ENCODE data around the gene VDR.

Gene VDR

DNA sequence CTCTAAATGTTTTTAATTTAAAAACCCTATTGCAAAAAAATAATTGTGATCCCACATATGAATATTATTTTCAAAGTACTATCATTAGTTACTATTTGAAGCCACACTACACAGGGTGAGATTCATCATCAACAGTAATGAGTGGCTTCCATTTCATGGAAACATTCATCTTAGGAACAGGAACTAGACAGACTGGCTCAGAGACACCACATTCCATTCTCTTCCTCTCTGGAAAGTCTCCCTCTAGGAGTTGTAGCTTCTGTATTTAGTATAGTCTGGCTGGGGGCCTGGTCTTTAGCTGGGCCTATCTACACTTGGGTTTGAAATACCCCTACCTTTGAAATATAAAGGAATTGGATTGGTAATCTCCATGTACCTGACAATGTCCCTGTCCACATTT lies 6.2 kb upstream of the VDR start:
- TF ChIP-seq EZH2phosphoT487 (IDR thresholded peaks at IDR 0.05; ENCODE audit: borderline replicate concordance): no peak
- TF ChIP-seq, protein P1, sequence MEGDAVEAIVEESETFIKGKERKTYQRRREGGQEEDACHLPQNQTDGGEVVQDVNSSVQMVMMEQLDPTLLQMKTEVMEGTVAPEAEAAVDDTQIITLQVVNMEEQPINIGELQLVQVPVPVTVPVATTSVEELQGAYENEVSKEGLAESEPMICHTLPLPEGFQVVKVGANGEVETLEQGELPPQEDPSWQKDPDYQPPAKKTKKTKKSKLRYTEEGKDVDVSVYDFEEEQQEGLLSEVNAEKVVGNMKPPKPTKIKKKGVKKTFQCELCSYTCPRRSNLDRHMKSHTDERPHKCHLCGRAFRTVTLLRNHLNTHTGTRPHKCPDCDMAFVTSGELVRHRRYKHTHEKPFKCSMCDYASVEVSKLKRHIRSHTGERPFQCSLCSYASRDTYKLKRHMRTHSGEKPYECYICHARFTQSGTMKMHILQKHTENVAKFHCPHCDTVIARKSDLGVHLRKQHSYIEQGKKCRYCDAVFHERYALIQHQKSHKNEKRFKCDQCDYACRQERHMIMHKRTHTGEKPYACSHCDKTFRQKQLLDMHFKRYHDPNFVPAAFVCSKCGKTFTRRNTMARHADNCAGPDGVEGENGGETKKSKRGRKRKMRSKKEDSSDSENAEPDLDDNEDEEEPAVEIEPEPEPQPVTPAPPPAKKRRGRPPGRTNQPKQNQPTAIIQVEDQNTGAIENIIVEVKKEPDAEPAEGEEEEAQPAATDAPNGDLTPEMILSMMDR (conservative IDR thresholded peaks at IDR 0.05; ENCODE audit: low read length): no peak

DNA sequence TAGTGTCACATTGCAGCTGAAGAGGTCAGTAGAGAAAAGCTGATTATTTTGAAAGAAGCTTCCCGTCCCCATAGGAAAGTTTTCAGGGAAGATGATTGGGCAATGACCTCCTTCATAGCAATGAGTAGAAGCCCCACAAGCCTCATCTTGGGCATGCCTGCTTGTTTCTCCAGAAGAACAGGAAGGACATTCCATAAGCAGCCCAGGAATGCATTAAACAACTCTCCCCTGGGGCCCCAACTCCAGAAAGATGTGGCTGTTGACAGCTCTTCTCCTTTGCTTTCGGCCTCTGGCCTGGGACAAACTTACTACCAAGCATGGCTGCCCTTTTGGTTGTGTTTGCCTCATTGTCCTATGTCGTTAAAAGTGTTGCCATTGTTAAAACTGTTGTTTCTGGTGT lies 5.7 kb upstream of the VDR start:
- no peak for TF ChIP-seq EZH2phosphoT487 (IDR thresholded peaks at IDR 0.05; ENCODE audit: borderline replicate concordance)
- TF ChIP-seq, protein P1 (conservative IDR thresholded peaks at IDR 0.05; ENCODE audit: low read length): no peak
- Histone ChIP-seq H3K27me3 (ENCODE audit: insufficient read depth, low read length, poor library complexity, severe bottlenecking) (no peaks in the 10 kb centered on the region), H3F3A (ENCODE audit: low read depth) (no peaks in the 10 kb centered on the region), H4K20me1 (ENCODE audit: insufficient read depth, low read length, poor library complexity, severe bottlenecking) (no peaks in the 10 kb centered on the region), H3K36me3 (ENCODE audit: insufficient read depth, low read length) (no peaks in the 10 kb centered on the region), H3K4me3 (ENCODE audit: low read length, poor library complexity, severe bottlenecking) (no peak overlapping the region), H3K9me2 (replicated peaks; ENCODE audit: low read depth, low read length) (no peaks in the 10 kb centered on the region), H2AFZ (ENCODE audit: low read length) (no peak overlapping the region), H3K79me2 (ENCODE audit: insufficient read depth, low read length) (no peaks in the 10 kb centered on the region), H3K9ac (ENCODE audit: low read depth, low read length, poor library complexity, severe bottlenecking) (no peak overlapping the region), H3K4me2 (ENCODE audit: low read depth, low read length, poor library complexity, severe bottlenecking) (no peak overlapping the region), H3K9me3 (ENCODE audit: insufficient read depth, low read depth, low read length) (no peaks in the 10 kb centered on the region), H3K4me1 (ENCODE audit: insufficient read depth, low read length, poor library complexity, severe bottlenecking) (no peaks in the 10 kb centered on the region)

More for the DNA sequence above, 6.2 kb upstream of the VDR start:
- Histone ChIP-seq H3K4me2 (ENCODE audit: low read depth, low read length, poor library complexity, severe bottlenecking) (no peak overlapping the region), H3K27me3 (ENCODE audit: insufficient read depth, low read length, poor library complexity, severe bottlenecking) (no peaks in the 10 kb centered on the region), H3K79me2 (ENCODE audit: insufficient read depth, low read length) (no peaks in the 10 kb centered on the region), H3K9ac (ENCODE audit: low read depth, low read length, poor library complexity, severe bottlenecking) (no peak overlapping the region), H3K4me3 (ENCODE audit: low read length, poor library complexity, severe bottlenecking) (no peak overlapping the region), H3K4me1 (ENCODE audit: insufficient read depth, low read length, poor library complexity, severe bottlenecking) (no peaks in the 10 kb centered on the region), H3F3A (ENCODE audit: low read depth) (no peaks in the 10 kb centered on the region), H3K36me3 (ENCODE audit: insufficient read depth, low read length) (no peaks in the 10 kb centered on the region), H3K9me3 (ENCODE audit: insufficient read depth, low read depth, low read length) (no peaks in the 10 kb centered on the region), H3K9me2 (replicated peaks; ENCODE audit: low read depth, low read length) (no peaks in the 10 kb centered on the region), H2AFZ (ENCODE audit: low read length) (no peak overlapping the region), H4K20me1 (ENCODE audit: insufficient read depth, low read length, poor library complexity, severe bottlenecking) (no peaks in the 10 kb centered on the region)

DNA sequence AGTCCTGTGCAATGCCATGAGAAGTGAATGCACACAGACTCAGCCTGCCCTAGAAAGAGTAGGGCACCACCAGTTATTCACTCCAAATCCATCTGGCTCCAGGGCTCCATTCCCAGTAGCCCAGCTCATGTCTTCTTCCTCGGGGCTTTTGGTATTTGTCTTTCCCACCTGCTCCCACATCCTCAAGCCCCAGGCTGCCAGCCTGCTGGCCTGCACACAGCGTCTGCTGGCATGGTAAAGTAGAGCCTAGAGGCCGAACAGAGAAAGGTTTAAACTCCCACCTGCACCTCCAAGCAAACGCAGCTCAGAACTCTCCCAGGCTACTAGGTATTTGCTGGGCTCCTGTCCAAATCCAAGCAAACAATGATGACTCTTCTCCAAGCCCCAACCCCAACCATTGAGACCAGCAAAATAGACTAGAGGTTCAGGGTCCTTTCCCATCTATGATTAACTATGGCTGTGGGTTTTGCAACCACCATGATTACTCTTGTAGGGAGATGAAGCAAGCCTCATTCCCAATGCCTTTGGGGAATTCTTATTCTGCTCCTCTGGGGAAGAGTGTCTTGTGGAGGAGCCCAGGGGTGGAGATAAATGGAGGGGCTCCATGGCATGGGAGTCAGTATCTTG lies 5.2 kb upstream of the VDR start:
- H3K4me1 ChIP-seq (ENCODE audit: insufficient read depth, low read length, poor library complexity, severe bottlenecking): no peaks in the 10 kb centered on the region
- H3F3A ChIP-seq (ENCODE audit: low read depth): no peaks in the 10 kb centered on the region
- no peaks in the 10 kb centered on the region for H3K27me3 ChIP-seq (ENCODE audit: insufficient read depth, low read length, poor library complexity, severe bottlenecking)
- TF ChIP-seq, protein P1 (conservative IDR thresholded peaks at IDR 0.05; ENCODE audit: low read length): no peak
- TF ChIP-seq EZH2phosphoT487 (IDR thresholded peaks at IDR 0.05; ENCODE audit: borderline replicate concordance): no peak
- no peaks in the 10 kb centered on the region for H4K20me1 ChIP-seq (ENCODE audit: insufficient read depth, low read length, poor library complexity, severe bottlenecking)
- H3K4me3 ChIP-seq (ENCODE audit: low read length, poor library complexity, severe bottlenecking): no peak overlapping the region
- H3K36me3 ChIP-seq (ENCODE audit: insufficient read depth, low read length): no peaks in the 10 kb centered on the region
- no peak overlapping the region for H3K4me2 ChIP-seq (ENCODE audit: low read depth, low read length, poor library complexity, severe bottlenecking)
- H2AFZ ChIP-seq (ENCODE audit: low read length): no peak overlapping the region
- H3K9me3 ChIP-seq (ENCODE audit: insufficient read depth, low read depth, low read length): no peaks in the 10 kb centered on the region
- H3K9ac ChIP-seq (ENCODE audit: low read depth, low read length, poor library complexity, severe bottlenecking): no peak overlapping the region
- no peaks in the 10 kb centered on the region for H3K9me2 ChIP-seq (replicated peaks; ENCODE audit: low read depth, low read length)
- no peaks in the 10 kb centered on the region for H3K79me2 ChIP-seq (ENCODE audit: insufficient read depth, low read length)

Data from Loucy (cell line).